Thyroid gland (tissue), 4 donors: ENCODE data around the gene CIT. TPM values are rescaled to one million over a fixed set of nuclear protein-coding genes. Genes with fewer than 3 reads are reported as not detected.
"Not testable (repeated sequence)": the region's sequence is repeated elsewhere in the genome, so short reads cannot be mapped to it uniquely, and the experiment has no call there.

Experiments
- DNase-seq, 2 donors: peaks; one replicate each; pipeline ENCODE4 v3.0.0-alpha.2; 2019
- H3K27ac ChIP-seq, 3 donors: fragments of 200-600 bp; sonication (generic); 1 replicate in 2 of 3; 2 replicates in 1 of 3; pipeline ENCODE4 v1.5.1; 2016 to 2019; ENCODE audit warnings: mild to moderate bottlenecking in 1 of 3, moderate library complexity in 1 of 3
- H3K27me3 ChIP-seq: fragments of 200-600 bp; sonication (generic); one replicate; pipeline ENCODE4 v1.5.1; 2019
- H3K36me3 ChIP-seq, 2 donors: fragments of 200-600 bp; sonication (generic); one replicate each; pipeline ENCODE4 v1.5.1; 2016 to 2019
- H3K4me1 ChIP-seq, 2 donors: fragments of 200-600 bp; sonication (generic); one replicate each; pipeline ENCODE4 v1.5.1; 2017 to 2019
- H3K4me3 ChIP-seq, 3 donors: fragments of 200-600 bp; sonication (generic); replicated peaks in 1 of 3; 1 replicate in 2 of 3; 2 replicates in 1 of 3; pipeline ENCODE4 v1.5.1; 2016; ENCODE audit warnings: mild to moderate bottlenecking in 1 of 3
- H3K9me3 ChIP-seq: fragments of 200-600 bp; sonication (generic); one replicate; pipeline ENCODE4 v1.5.1; 2017
- CTCF ChIP-seq, 6 experiments: fragments of 200-600 bp in 3 of 6; fragments of 450-650 bp in 3 of 6; sonication (generic) in 3 of 6; IDR thresholded peaks; one replicate each; pipeline ENCODE4 v1.5.1; 2016 to 2019; ENCODE audit warnings: antibody characterized with exemption in 6 of 6, mild to moderate bottlenecking in 2 of 6, inconsistent platforms in 1 of 6, moderate library complexity in 1 of 6
- POLR2A ChIP-seq, 2 donors: fragments of 450-650 bp; IDR thresholded peaks; one replicate each; pipeline ENCODE4 v1.6.1; 2017; ENCODE audit warnings: antibody characterized with exemption in 2 of 2, mild to moderate bottlenecking in 2 of 2, moderate library complexity in 1 of 2
- WGBS, 2 donors: methylation state at CpG; one replicate each; pipeline ENCODE4 v1.1.5; 2017; 5-methylcytosine and 5-hydroxymethylcytosine counted together
- intact Hi-C: fragments of 100-400 bp; cut with DNase I; formaldehyde crosslinking; loops from one replicate; pipeline ENCODE4 v1.15.1; 2023
- total RNA-seq, 4 donors: library from RNA; depleted of rRNA; stranded (reverse); fragments of >200 nt; gene quantifications; one replicate each; pipeline ENCODE4 v1.2.3, GENCODE V29; 2016

The CIT gene
- total RNA-seq, 4 donors from 2014 or later = 1.8 to 9.1 (median 6.4) TPM

- Histone ChIP-seq H3K27ac (no peak overlapping the region), H3K4me3 (no peak overlapping the region), H3K9me3 (no peaks in the 10 kb centered on the region), H3K36me3 (no peaks in the 10 kb centered on the region), H3K27me3 (no peaks in the 10 kb centered on the region), H3K4me1 (no peaks in the 10 kb centered on the region)
- 44 to 73% methylated on average over 1 of the region's 1 CpG for whole genome bisulfite sequencing, 2 donors
- TF ChIP-seq CTCF (IDR thresholded peaks at IDR 0.05) (no peak), POLR2A (IDR thresholded peaks at IDR 0.05) (no peak)
- DNase-seq = no peak
- intact Hi-C loops = no loop called here
Observed at GRCh38 chr12:119894916-119895315, 17.8 kb upstream of the CIT start.

- 41 to 50% methylated on average over 1 of the region's 1 CpG for WGBS, 2 donors
- H3K27me3 ChIP-seq, H3K9me3 ChIP-seq, H3K27ac ChIP-seq, H3K4me3 ChIP-seq, DNase-seq, H3K36me3 ChIP-seq, intact Hi-C loops, H3K4me1 ChIP-seq: not testable (repeated sequence)
Observed at GRCh38 chr12:119892611-119893010, 15.5 kb upstream of the CIT start.

GRCh38 chr12:119885549-119885948, 8.4 kb upstream of the CIT start:
- intact Hi-C loops = no loop called here
- H3K36me3 ChIP-seq = no peaks in the 10 kb centered on the region
- TF ChIP-seq CTCF (IDR thresholded peaks at IDR 0.05) = no peak
- TF ChIP-seq POLR2A (IDR thresholded peaks at IDR 0.05) = no peak
- H3K4me1 ChIP-seq = no peaks in the 10 kb centered on the region
- 78 to 85% methylated on average over 3 of the region's 3 CpGs for WGBS, 2 donors
- no peaks in the 10 kb centered on the region for H3K27me3 ChIP-seq
- no peaks in the 10 kb centered on the region for H3K9me3 ChIP-seq
- H3K27ac ChIP-seq = no peak overlapping the region
- no peak overlapping the region for H3K4me3 ChIP-seq
- no peak for DNase-seq

GRCh38 chr12:119883791-119884190, 6.7 kb upstream of the CIT start:
- H3K27ac ChIP-seq, DNase-seq, H3K36me3 ChIP-seq, intact Hi-C loops, H3K9me3 ChIP-seq, H3K4me3 ChIP-seq, H3K4me1 ChIP-seq, H3K27me3 ChIP-seq: not testable (repeated sequence)
- 72 to 76% methylated on average over 4 of the region's 4 CpGs for WGBS, 2 donors

- no peaks in the 10 kb centered on the region for H3K9me3 ChIP-seq
- no peak for DNase-seq
- no peak overlapping the region for H3K27ac ChIP-seq
- no peaks in the 10 kb centered on the region for H3K4me1 ChIP-seq
- 89 to 93% methylated on average over 4 of the region's 4 CpGs for WGBS, 2 donors
- TF ChIP-seq POLR2A (IDR thresholded peaks at IDR 0.05) = no peak
- TF ChIP-seq CTCF (IDR thresholded peaks at IDR 0.05) = no peak
- H3K27me3 ChIP-seq = no peaks in the 10 kb centered on the region
- no peaks in the 10 kb centered on the region for H3K36me3 ChIP-seq
- no peak overlapping the region for H3K4me3 ChIP-seq
- intact Hi-C loops = no loop called here
Observed at GRCh38 chr12:119883237-119883636, 6.1 kb upstream of the CIT start.

- intact Hi-C loops = no loop called here
- H3K27ac ChIP-seq = no peak overlapping the region
- H3K27me3 ChIP-seq = no peaks in the 10 kb centered on the region
- DNase-seq = no peak
- H3K4me1 ChIP-seq = peaks cover 6 to 9% of the 10 kb centered on the region in 2 donors
- WGBS, 2 donors = 24 to 43% methylated on average over 4 of the region's 4 CpGs
- no peaks in the 10 kb centered on the region for H3K36me3 ChIP-seq
- peak overlapping the region in 1 of 3 donors; percentile 62 for H3K4me3 ChIP-seq
- TF ChIP-seq CTCF (IDR thresholded peaks at IDR 0.05) = no peak
- no peak for TF ChIP-seq POLR2A (IDR thresholded peaks at IDR 0.05)
- no peaks in the 10 kb centered on the region for H3K9me3 ChIP-seq
Observed at GRCh38 chr12:119877639-119877948, 474 bp upstream of the CIT start.
